GM21423 (cell line): ENCODE measurements around the gene CABLES2.
A peak's percentile ranks its signal among the peaks of the same experiment; 100 is the strongest.
"Not testable (repeated sequence)": the region's sequence is repeated elsewhere in the genome, so short reads cannot be mapped to it uniquely, and the experiment has no call there.

ENCODE experiments used
- ATAC-seq: cut with Tn5 transposase; IDR thresholded peaks from one replicate; pipeline ENCODE4 v1.9.1; 2021; ENCODE audit warnings: mild to moderate bottlenecking, moderate library complexity; ENCODE audit not compliant: unreplicated experiment

The CABLES2 gene

DNA sequence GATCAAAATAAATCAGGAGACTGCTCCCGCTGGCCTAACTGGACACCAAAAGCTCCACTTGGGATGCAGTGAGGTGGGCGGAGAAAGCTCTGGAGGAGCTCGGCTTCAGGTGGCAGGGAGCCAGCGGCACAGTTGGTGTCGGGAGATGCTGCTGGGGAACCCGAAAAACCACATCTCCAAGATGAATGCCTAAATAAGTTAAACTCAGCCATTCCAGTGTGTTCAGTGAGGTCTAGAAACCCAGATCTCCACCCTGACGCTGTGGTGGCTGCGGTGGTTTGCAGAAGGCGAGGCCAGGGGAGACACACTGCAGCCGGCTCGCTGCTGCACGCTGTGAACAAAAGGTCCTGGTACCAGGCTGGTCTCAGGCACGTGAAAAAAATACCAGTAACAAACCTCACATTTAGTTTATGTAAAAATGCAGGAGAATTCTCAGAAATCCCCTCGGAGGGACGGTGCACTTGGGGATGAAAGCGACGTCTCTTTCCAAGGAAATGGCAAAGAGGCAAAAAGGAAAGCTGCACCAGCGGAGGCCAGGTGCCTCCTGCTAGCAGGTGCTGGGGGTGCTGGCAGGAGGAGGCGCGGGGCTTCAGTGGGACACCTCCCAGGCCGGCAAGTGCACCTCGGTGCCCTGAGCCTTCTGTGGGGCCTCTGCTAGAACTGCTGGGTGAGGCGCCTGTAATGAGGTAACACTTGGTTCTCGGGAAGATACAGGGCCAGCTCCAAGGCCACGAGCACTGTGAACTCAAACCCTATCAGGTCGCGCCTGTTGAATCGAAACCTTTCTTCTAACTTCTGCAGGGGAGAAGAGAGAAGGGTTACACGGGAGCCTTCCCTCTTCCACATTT lies 16.5 kb downstream of the CABLES2 start:
- no peak for ATAC-seq

DNA sequence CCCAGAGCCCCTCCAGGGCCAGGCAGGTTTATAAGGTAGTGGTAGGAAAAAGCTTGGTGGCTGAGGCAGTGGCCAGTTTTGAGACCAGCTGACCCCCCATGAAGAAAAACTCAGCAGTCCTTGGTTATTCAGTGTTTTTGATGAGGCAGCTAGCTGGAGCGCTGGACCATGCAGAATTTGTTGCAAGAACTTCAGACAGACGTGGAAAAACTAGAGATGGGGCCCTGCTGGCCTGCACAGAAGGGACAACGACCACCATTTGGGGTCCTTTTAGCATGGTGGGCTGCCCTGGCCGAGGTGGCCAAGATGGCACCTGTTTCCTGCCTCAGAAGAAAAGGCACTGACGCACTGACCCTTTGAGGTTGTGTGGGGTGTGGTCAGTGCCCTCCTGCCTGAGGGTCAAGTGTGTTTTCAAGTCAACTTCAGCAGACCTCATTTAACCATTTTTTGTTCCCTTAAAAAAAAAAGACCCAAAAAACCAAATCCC lies 17.4 kb downstream of the CABLES2 start:
- no peak for ATAC-seq

DNA sequence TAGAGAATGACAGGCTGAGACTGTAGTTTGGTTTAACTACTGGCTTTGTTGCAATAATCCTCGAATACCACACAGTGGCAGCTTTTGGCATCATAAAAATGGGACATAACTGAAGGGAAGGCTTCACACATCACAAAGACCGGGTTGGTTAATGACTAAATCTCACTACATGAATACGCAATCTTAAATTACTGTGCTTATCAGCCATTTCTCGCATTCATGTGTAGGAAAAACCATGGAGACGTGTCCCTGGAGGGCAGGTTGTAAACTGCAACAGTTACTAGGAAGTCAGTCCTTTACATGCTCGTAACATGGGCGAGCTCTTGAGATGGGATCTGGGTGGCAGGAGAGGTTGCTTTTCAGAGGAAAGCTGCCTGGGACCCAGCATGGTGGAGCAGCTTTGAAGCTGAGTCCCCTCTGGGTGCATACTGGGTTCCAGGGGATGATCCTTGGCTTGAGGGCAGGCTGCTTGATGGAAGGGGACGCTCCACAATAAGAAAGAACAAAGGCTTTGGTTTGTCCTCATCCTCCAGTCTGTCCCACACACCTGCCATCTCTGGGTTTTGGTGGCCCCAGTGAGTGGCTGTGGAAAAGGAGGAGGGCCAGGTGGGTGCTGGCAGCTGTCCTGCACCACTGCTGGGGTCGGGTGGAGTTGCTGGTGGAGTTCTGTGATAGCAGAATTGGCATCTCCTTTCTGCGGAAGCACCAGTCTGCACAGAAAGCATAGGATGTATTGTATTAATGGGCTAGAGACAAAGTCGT lies 18.1 kb downstream of the CABLES2 start:
- ATAC-seq, result no peak

DNA sequence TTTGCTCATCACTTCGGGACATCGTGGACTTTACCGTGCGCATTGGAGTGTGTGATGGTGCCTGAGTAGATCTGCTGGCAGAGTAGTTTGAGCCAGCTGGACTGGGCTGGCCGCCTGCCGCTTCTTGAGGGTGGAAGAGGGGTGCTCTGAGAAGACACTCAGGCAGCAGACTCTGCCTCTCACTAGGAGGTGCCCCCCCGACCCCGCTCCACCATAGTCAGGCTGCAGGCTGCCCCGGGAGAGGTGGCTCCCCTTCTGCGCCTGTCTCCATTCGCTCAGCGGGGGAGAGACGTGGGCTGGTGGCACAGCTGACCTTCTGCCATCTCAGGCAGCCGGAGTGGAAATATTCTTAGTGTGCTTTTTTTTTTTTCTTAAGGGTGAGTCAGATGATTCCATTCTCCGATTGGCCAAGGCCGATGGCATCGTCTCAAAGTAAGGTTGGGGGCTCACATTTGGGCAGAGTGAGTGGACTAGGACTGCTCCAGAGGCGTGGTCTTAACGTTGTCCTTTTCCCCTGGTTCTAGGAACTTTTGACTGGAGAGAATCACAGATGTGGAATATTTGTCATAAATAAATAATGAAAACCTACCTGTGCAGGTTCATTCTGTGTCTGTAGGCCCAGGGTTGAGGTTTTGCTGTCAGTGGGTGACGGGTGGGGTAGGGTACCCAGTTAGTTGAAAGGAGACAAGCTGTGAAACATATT lies 19.0 kb downstream of the CABLES2 start:
- no peak for ATAC-seq

DNA sequence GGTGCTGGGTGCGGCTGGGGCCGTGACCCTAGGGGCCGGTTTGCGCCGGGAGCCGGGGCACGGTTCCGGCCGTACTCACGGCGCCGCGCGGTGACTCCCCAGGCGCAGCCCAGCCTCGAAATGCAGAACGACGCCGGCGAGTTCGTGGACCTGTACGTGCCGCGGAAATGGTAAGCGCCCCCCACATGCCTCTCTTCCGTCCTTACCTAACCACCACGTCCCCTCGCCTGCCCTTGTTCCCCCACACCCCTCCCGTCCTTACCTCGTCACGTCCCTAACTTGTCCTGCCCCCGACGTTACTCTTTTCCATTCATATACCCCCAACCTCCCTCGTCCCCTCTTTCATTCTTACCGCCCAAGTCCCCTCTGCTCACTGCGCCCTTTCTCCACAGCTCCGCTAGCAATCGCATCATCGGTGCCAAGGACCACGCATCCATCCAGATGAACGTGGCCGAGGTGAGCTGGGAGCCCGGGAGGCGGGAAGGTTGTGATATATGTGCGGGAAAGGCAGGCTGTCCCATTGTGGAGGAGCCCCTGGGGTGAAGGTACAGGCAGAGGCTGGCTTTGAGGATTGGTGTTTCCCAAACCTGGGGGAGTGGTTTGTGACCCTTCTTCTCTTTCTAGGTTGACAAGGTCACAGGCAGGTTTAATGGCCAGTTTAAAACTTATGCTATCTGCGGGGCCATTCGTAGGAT lies 19.7 kb downstream of the CABLES2 start:
- no peak for ATAC-seq

DNA sequence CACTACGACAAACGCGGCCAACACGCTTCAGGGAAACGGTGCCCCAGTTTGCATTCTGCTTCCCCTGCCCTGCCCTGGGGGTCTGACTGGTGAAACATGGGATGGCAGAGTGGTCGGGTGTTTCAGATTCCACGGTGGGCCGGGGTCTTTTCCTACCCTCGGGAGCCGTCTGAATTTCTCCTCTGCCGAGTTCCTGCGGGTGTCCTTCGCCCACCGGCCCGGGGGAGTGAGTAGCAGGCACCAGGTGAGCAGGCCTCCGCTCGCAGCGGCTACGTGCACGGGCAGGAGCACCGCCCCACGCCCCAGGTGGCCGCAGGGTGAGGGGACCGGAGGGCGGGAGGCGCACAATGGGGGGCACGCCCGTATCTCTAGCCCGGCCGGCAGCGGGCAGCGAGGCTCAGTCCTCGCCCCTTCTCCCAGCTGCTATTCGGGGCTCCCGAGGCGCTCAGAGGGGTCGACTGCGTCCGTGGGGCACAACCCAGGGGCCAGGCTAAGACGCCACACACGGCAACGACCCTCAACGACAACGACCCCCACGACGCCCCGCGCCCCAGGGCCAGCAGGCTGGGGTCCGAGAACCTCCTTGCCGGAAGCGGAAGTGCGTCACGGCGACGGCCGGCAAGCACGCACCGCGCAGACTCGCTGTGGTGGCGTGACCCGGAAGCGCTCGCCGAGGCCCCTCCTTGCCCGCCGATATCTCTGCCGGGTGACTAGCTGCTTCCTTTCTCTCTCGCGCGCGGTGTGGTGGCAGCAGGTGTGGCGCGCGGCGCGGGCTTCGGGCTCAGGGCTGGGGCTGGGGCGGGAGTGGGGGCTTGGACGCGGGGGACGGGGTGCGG lies 20.5 kb downstream of the CABLES2 start, which contains the start of gene RPS21:
Gene RPS21, plus strand, starts transcription at position 721 of the 836 bp plus-strand sequence. CDS start 236 bp downstream, outside the sequence.
- peak; percentile 86 for ATAC-seq

DNA sequence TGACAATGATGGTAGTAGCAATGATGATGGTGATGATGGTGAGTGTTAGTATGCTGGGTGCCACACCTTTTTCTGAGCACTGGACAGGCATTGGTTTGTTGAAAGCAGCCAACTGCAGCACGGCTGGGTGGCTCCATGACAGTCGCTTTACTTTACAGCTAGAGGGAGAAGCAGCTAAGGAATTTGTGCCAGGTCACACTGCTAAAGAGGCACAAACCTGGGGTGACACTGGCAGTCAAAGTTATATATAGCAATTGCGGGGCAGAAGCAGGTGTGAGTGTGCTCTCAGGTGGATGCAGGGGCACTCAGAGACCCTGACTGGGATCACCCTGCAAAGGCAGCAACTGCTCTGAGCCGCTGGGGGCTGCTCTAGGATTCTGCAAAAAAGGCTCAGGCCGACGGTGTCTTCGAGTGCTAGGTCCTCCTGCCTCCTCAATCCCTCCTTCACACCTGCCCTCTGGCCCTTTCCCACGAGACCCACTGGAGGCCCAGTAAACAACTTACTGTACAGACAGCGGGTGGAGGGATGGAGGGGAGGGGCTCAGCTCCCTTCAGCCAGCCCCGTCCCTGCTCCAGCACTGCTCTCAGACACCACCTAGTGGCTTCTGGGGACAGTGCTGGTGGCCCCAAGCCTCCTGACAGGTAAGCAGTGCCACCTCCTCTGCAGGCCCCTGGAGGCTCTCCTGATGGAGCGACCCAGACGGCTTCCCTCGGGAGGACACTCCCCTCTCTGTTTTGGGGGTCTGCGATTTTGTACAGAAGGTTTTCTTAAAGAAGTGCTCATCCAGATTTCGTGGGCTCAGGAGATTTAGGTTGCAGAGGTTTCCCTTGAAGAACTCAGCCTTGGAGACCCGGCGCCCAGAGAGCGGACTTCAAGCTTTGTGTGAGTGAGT lies 24.5 kb downstream of the CABLES2 start:
- peak; percentile 54 for ATAC-seq

DNA sequence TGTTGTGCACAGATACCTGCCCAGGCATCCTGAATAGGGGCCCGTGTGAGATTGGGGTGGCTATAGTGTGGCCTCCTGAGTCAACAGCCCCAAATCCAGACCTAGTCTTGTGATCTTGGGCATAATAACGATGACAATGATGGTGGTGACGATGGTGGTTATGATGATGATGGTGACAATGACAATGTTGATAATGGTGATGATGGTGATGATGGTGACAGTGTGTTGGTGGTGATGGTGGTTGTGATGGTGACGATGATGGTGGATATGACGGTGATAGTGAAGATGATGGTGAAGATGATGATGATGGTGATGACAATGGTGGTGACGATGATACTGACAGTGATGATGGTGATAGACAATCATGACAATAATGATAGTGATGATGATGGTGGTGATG lies 25.2 kb downstream of the CABLES2 start:
- ATAC-seq, result no peak

DNA sequence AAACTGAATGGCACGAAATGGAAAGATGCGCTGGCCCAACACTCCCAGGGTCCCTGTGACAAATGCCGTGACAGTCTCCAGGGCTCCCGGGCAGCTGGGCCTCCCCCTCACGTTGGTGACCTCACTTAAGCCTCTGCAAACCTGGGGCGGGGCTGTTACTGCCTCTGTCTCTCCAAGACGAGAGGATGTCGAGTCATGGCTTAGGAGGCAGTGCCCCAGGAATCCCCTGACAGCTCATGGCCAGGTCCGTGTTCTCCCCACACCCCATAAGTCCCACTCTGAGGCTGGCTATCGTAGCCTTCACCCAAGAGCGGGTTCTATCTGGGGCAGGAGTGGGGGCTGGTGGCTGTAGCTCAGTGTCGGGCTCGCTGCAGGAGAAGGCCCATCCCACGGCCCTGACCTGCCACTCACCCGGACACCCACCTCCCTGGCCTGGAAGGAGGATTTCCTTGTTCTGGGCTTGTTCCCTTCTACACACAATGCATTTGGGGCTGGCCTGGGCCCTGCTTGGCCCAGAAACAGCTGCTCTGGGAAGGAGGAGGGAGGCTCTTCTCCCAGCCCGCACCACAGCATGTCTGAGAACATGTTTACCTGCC lies 25.8 kb downstream of the CABLES2 start:
- ATAC-seq, result no peak

DNA sequence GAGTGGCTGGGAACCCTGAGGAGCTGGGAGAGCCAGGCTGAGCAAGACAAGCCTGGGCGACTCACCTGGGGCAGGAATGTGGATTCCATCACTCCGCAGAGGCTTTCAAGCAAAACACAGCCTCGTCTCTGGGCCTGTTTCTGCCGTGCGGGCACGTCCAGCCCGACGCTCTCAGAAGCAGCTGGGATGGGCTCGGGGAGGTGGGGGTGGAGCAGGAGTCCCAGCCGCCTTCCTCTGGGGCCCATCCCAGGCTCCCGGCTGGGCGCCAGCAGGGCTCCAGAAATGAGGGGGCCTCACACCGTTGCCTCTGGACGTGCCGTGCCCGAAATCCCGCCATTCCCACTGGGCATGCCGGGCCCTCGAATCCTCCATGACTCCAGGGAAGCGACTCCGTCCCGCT lies 28.9 kb downstream of the CABLES2 start:
- no peak for ATAC-seq

DNA sequence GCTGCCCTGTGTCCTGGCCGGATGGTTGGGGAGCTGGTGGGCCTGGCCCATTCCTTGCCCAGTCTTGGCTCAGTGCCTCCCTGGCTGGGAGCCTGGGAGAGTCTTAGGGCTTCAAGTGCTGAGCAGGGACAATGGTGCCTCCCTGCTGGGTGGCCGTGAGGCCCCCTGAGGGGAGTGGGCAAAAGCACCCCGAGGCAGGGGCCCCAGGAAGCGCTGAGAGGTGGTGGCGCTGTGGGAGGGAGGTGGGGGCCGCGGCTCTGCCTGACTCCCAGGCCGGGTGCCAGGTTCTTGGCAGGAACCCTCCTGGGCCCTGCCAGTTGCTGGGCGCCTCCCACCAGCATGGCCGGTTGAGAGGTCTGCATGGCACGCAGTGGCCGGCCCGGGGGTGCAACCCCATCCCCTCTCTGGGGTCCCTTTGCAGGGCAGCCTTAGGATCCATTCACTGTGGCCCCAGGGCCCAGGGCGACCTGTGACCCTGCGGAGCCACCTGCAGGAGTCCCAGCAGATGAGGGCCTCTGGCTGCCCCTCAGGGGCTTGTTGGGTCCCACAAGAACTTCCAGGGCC lies 29.4 kb downstream of the CABLES2 start:
- no peak for ATAC-seq

DNA sequence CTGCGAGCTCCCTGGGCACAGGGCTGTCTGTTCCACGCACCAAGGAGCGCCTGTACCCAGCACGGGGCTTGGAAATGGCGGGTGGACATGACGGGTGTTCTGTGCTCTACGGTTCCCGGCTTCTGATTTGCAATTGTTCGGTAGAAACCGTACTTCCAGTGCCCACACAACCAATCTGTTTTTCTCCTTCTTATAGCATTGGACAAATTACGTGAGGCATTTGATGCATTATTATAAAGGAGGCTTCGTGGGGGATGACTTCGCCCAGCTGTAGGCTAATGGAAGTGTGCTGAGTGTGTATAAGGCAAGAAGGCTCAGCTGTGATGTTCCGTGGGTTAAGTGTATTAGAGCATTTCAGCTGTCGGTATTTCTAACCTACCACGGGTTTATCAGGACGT lies 30.0 kb downstream of the CABLES2 start:
- ATAC-seq, result no peak

DNA sequence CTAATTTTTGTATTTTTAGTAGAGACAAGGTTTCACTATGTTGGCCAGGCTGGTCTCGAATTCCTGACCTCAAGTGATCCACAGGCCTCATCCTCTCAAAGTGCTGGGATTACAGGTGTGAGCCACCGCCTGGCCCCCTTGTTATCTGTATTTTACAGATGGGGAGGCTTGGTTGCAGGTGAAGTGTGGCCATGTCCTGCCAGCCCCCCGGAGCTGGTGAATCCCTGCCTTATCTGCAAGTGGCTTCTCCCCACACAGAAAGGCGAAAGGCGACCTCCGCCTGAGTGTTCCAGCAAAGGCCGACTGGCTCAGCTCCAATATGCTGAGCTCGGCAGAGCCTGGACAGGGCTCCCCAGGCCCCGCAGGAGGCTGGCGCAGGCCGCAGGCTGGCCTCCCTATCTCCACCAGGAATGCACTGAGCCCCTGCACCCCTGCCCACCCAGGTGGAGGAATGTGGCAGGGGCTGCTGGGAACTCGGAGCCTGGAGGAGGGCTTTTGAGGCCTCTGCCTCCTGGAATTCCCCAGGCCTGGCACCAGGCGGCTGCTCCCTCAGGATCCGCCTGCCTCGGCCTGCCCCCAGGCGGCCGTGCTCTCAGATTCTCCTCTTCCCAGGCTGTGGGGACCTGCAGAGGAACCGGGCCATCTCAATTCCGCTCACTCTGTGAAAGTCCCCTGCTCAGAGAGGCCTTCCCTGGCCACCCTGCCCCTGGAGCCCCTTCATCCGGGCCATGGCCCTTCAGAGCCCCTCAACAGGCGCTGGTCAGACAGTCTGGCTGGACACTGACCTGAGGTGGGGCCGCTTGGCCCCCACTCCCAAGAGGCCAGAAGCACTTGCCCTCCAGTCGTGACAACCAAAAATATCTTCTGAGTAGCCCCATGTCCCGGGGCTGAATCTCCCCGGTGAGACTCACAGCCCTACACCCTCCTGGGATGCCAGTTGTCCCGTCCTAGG lies 30.7 kb downstream of the CABLES2 start:
- ATAC-seq, result no peak

DNA sequence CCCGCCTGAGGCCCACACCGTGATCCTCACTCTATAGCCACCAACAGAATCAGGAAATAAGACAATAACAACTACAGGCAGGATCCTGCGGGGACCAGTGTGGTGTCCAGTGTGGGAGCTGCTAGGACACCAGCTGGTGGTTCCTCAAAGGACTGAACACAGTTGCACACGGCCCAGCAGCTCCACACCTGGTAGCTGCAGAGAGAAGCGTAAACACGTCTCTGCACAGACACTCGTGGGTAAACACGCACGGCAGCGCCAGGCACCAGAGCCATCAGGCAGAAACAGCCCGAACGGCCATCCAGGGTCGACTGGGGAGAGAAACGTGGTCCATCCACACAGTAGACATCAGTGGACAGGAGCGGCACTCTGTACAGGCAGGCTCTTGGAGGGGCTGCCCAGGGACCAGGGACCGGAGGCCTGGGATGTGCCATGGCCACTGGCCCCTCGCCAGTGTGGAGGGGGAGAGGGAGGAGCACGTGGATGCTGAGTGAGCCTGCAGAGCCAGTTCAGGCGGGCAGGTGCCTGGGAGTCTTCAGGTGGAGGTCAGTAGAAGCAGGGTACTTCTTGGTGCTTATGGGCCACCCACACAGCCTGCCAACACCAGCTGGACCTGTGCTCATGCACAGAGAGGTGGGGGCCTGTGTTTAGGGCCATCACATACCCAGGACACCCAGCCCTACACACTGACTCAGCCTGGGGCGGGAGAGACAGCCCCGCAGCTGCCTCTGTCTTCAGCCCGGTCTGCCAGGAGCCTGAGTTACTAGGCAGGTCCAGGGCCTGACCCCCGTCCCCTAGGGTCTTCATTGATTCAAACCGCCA lies 32.5 kb downstream of the CABLES2 start:
- no peak for ATAC-seq

DNA sequence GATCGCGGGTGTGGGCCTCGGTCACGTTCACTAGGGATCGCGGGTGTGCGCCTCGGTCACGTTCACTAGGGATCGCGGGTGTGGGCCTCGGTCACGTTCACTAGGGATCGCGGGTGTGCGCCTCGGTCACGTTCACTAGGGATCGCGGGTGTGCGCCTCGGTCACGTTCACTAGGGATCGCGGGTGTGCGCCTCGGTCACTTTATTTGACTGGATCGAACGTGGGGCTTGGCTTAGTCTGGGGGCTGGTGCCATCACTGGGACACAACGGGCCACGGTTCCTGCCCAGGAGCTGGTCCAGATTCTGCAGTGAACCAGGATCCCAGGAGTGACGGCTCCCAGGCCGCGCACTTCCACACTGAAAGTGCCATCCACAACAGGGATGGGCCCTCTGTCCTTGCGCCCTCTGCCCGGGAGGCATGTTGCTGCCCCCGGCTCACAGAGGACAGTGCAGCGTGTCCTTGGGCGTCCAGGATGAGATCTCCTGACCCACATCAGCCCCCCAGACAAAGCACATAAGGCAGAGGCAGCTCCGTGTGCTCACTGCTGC lies 33.4 kb downstream of the CABLES2 start:
- not testable (repeated sequence) for ATAC-seq
